Measurements from ENCODE around the gene FNTB.

The FNTB gene

DNA sequence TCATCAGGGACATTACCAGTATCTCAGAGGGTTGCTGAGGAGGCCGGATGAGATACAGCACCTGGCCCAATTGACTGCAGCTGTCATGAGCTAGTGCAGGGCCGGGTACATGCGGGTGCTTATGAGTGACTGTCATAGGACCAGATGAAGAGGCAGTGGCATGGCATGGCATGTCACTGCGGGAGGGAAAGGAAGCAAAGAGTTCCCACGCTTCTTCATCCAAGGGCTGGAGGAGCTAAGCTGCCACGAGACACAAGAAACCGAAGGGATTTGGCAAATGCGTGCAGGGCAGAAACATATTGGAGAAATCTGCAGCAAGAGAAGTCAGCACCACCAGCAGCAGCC is 33.4 kb upstream of the FNTB start:
- no peak for DNase-seq (ENCODE audit: low read depth in 2 of 2)

DNA sequence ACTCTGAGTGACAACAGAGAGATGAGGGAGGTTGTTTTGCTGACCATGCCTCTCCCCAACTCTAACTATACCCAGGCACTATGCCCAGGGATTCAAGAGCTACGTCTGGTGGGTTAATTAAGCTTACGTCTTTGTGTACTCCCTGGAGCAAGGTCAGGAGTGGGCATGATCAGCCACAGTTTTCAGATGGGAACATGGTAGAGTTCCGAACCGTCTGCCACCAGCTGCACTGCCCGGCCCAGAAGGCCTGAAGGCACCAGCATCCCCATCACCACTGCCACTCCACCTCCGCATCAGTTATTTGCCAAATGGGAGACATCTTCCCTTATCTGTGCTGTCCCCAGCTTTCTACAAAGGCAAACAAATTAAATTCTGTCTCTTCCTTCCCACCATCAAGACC is 33.0 kb upstream of the FNTB start:
- DNase-seq (ENCODE audit: low read depth in 2 of 2): no peak

DNA sequence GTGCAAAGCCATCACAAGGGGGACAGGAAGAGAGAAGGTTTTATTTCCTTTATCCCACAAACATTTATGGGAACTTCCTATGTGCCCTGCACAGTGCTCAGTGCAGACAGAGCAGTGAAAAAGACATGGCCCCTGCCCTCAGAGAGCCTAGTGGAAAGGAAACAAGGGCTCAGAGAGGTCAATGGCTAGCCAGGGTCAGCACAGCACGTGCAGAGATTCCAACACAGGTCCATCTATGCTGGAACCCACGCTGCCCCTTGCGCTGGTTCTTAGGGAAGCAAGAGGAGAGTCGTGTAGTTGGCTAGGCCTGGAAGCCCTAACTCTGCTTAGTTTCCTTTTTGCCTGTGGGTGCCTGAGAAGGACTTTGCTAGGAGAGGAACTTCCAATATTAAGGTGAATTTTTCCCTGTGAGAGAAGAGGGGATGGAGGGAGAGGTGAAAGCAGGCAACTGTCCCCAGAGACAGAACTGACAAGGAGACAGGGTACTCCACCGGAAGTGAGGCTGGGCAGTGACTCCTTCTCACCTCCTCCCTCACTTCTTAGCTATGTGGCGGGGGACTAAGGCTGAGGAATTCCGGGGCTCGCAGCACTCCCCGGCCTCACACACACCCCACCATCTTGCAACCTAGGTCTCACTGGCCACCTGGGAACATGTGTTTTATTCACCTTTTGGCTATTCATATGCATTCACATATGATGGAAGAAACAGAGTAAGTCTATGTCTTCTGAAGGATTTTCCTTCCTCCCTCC is 32.0 kb upstream of the FNTB start:
- no peak for DNase-seq (ENCODE audit: low read depth in 2 of 2)

DNA sequence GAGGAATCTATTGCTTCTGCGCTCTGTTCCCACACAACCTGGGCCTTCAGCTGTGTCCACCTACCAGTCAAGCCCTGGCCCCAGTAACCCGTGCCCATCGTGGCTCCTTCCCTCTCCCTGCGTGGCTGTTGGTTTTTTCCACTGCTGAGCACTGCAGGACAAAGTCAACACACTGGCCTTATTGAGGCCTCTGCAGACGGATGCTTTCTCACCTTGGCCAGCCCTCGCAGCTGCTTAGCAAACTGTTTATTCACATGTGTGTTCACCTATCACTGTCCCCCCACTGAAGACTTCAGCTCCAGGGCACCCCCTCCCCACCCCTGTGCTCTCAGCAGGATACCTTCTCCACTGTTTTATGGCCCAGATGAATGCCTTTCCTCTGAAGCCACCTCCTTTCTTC is 31.4 kb upstream of the FNTB start:
- DNase-seq (ENCODE audit: low read depth in 2 of 2): no peak

DNA sequence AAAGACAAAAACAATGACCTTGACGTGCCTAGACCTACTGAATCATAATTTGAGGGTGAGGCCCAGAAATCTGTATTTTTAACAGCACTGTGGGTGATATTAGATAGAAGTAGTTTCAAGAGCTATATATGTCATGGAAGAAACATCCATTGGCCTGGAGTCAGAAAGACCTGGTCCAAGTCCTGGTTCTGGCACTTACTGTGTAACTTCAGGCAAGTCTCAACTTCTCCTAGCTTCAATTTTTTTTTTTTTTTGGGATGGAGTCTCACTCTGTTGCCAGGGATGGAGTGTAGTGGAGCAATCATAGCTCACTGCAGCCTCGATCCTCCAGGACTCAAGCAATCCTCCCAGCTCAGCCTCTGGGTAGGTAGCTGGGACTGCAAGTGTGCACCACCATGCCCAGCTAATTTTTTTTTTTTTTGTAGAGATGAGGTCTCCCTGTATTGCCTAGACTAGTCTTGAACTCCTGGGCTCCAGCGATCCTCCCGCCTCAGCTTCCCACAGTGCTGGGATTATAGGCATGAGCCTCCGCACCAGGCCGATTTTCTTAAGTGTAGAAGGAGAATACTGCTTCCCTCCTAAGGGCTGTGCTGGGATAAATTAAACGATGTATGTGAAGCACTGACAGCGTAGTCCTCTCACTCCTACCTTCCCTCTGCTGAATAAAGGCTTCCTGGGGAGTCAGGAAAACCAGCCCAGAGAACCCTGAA is 29.8 kb upstream of the FNTB start:
- no peak for DNase-seq (ENCODE audit: low read depth in 2 of 2)

DNA sequence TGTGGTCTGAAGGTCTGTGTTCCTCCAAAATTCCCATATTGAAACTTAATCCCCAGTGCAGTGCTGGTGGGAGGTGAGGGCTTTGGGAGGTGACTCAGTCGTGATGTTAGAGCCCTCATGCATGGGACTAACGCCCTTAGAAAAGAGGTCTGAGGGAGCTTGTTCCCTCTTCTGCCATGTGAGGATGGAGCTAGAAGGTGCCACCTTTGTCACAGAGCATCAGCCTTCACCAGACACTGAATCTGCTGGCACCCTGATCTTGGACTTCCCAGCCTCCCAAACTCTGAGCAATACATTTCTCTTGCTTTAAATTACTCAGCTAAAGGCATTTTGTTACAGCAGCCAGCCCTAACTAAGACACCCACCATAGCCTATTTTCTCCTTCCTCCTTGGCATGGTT is 28.5 kb upstream of the FNTB start:
- DNase-seq (ENCODE audit: low read depth in 2 of 2): no peak

DNA sequence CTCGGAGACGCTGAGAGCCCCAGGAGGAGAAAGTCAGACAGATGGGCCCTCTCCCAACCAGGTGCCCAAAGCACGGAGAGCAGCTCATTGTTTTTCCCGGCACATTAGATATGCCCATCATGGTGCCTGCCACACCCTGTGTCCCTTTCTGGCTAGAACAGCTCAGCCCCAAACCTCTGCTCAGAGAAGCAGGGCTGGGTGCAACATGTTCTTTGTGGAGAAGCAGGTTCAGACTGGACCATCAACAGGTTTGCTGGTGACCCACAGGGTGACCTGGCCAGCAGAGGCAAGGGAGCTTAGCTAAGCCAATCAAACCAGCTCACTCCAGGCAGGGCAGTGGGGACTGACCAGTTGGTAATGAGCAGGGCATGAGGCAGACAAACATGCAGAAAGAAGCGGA is 28.0 kb upstream of the FNTB start:
- DNase-seq (ENCODE audit: low read depth in 2 of 2): no peak

DNA sequence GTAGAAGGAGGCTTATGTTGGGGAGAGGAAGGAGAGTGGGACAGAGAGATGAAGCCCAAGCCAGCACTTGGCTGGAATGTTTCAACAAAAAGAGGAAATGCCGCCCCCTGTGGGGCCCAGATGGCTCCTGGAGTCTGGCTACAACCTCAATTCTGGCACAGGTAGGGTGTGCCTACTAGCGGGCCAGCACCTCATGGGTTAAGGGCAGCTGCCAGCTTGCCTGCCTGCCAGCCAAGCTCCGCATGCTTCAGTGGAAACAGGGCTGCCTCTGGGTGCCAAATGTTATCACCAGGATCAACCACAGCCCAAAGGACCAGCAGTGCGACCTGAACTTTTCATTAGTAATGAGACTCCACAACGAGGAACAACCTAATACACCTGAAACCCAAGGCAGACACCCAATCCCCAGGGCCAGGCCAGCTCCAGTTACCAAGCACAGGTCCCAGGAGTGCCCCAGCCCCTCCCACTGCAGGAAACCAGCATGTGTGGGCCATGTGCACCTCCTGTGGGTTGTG is 25.9 kb upstream of the FNTB start:
- DNase-seq (ENCODE audit: low read depth in 2 of 2): no peak

DNA sequence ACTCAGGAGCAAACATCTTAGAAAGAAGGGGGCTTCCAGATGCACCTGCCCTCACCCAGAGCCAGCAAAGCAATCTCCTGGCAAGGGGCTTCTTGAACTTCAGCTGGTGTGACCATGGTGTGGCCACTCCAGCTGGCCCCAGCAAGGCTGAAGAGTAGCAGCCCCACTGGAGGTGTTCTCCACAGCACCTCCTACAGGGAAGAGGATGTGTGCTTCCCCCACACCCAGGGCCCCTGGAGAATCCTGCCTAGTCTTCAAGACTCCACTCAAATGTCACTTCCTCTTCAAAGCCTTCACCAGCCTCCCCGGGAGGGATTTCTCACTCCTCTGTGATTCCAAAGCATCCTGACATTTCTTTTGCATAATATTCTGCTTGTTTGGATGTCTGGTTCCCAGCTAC is 23.1 kb upstream of the FNTB start:
- DNase-seq (ENCODE audit: low read depth in 2 of 2): no peak

DNA sequence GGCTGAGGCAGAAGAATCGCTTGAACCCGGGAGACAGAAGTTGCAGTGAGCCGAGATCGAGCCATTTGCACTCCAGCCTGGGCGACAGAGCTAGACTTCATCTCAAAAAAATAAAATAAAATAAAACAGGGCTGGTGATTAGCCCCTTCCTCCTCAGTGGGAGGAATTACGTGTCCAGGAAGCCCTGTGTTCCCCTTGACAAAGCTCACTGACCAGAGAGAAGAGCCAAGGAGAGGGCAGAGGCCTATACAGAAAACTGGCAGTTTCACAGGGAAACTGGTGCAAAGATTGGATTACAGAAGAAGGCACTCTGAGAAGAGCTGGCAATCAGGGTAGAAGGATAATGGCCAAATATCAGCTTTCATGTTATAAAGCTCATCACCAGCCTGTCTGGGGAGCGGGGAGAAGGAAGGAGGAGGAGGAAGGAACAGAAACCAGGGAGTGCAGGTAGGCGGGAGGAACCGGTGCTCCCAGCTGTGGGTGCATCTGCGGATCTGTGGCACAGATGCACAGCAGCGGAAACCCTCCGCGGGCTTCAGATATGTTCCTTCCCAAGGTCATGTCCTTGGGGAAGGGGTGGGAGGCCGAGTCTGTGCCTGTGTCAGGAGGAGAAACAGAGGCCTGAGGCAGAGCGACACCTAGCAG is 21.2 kb upstream of the FNTB start:
- no peak for DNase-seq (ENCODE audit: low read depth in 2 of 2)

DNA sequence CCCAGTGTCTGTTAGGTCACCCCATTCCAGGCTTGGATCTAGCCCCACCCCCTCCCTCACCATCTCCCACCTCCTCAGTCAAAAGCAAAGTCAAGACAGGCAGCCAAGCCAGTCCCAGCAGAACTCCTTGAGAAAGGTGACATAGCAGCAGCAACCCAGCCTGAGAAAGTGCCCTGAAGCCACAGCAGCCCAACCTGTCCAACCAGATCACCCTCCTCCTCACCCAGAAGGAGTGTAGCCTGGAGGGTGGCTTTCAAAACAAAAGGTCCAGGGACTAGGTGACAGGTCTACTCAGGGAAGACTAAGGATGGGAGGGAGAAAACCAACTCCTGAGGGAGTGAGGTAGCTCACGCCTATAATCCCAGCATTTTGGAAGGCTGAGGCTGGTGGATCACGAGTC is 19.7 kb upstream of the FNTB start:
- DNase-seq (ENCODE audit: low read depth in 2 of 2): no peak

DNA sequence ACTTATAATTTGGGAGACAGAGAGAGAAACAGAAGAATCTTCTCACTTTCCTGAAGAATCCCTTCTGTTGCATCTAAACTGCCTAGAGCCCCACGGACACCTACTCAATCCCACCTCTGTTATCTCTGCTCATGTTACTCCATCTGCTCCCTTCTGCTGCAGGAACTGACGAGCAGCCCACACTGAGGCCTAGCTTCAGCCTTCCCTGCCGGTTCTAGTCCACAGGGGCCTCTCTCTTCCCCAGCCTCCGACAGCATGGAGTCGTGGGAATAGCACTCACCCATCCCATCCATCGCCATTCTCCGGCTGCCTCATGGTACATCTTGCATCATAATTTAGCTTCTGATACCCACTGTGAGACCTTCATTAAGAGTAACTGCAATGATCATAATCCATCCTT is 18.5 kb upstream of the FNTB start:
- no peak for DNase-seq (ENCODE audit: low read depth in 2 of 2)

DNA sequence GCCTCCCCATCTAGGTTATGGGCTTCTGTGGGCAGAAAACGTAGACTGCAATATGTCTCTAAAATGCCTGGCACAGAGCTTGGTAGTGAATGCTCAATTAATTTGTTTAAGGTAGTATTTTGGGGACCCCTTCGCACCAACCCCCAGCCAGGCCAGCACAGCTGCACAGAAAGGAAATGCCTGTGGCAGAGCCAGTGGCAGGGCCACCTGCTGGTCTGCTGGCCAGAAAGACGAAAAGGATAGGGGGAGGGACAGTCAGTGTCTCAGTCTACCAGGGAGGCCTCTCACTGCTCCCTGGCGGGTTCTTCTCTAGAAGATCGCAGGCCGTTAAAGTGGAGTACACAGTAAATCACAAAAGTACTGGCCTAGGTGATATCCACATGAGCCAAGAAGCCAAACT is 18.0 kb upstream of the FNTB start:
- DNase-seq (ENCODE audit: low read depth in 2 of 2): no peak

DNA sequence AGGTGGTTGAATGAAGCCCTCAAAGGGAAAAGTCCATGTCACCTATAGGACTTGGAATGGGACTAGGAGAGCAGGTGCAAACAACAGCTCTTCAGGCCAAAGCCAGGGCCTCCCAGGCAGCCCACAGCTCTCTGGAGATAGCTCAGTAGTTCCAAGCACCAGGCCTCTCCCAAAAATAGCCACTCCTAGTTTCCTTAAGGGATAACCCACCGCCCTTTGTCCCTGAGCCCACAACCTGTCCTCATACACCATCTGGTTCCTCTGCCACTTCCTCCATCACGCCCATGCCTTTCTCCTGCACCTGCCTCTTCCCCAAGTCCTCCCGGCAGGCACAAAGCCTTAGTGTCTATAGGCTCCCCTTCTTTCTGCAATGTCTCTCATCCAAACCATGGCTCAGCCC is 16.7 kb upstream of the FNTB start:
- no peak for DNase-seq (ENCODE audit: low read depth in 2 of 2)

DNA sequence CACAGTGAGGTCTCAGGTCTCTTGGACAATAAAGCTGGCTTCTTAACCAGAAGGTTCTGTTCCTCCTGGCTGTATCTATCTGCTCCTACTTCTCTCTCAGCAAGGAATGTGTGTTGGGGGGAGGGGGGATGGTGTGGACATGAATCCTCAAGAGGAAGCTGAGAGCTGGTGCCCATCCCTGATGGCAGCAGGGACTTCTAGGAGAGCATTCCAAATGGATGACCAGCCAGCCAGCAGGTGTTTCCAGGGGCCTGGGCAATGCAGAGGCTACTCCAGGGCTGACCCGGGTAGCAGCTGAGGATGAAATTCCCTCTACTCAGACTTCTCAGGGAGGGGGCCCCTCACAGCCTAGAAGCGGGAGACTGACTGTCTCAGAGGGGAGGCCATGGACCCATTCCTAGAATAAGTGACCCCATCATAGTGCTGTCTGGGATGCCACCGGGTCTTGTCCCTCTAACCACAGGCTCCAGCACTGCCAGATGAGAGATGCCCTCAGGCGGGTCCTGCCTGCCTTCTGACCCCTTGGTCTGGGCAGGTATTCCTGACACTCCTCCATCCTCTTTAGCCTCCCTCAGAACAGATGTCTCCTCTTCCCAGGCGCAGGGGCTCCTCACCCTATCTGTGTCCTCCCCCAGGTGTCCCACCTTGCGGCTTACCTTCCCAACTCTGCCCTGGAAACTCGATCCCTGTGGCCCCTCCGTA is 15.8 kb upstream of the FNTB start:
- no peak for DNase-seq (ENCODE audit: low read depth in 2 of 2)

DNA sequence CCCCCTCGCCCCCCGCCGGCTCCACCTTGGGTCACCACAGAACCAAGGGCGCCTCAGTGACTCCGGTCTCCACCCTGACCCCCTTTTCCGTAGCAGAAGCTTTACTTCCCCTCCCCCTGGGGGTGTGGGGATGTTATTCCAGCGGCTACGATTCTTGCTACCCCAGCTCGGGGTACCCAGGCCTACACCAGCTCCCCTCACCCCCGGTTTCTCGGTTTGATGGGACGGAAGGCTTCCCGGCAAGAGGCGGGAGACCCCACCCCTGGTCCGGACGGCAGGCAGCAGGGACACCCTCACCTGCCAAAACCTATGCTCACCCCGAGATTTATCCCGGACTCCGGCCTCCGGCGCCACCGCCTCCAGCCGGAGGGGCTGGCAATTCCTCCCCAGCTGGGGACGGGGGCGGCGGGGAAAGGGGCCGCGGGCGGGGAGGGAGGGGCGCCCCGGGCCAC is 15.2 kb upstream of the FNTB start:
- DNase-seq (ENCODE audit: low read depth in 2 of 2): no peak

DNA sequence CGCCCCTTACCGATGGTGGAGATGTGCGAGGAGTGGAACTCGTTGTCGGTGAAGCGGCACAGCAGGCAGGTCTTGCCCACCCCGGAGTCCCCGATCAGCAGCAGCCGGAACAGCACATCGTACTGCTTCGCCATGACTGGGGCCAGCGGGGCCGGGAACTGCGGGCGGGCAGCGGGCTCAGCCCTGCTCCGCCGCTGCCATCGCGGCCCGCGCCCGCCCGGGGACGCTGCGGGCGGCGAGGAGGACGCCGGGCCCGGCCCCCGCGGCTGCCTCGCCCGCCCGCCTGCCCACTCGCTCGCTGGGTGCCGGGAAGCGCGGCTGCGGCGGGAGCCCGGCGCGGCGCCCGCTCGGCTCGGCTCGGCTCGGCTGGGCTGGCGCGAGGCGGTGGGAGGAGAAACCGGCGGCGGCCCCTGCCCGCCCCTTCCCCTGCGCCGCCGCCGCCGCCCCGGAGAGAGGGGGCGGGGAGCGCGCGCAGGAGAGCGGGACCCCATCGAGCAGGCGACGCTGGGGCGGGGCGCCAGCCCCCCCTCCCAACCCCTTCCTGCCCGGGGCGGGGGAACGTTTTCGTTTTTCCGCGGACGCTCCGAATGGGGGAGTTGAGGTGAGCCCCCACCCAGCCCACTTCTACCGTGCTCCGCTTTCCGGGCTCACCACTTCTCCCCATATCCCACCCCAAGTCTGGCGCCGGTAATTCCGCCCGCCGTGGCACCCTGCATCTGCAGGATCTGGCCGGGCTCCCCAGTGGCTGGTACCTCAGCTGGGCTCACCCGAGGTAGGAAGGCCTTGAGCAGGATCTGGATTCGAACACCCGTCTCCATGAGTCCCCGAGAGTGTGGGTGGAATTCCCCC is 14.5 kb upstream of the FNTB start, which contains the start of gene RAB15:
TSS of gene RAB15 (minus strand) at position 394 of the 849 bp plus-strand sequence. CDS start at position 134, 260 bp downstream.
- peak in 1 of 2 donors; percentile 35 for DNase-seq (ENCODE audit: low read depth in 2 of 2)

DNA sequence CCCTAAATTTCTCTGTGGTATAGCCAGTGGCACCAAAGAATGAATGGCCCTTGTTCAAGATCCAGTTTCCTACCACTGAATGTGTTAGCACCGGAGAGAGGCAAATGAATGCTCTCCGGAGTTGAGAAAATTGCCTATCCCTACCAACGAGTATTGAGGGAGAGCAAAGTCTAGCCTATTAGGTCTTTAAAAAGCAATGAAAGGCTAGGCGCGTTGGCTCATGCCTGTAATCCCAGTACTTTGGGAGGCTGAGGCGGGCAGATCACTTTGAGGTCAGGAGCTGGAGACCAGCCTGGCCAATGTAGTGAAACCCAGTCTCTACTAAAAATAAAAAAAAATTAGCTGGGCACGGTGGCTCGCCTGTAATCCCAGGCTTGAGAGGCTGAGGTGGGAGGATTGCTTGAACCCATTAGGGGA is 13.7 kb upstream of the FNTB start:
- DNase-seq (ENCODE audit: low read depth in 2 of 2): no peak

DNA sequence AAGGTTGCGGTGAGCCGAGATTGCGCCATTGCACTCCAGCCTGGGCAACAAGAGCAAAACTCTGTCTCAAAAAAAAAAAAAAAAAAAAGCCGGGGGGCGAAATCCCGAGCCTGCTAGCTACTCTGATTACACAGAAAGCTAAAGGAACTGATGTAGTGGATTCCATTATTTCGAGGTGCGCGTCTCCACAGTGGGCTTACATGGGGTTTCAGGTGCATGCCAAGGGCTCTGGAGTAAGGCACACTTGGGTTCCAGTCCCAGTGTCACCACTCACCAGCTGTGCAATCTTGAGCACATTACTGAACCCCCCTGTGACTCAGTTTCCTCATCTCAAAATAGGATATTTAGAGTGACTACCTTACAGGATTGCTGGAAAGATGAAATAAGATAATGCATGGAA is 12.9 kb upstream of the FNTB start:
- no peak for DNase-seq (ENCODE audit: low read depth in 2 of 2)

DNA sequence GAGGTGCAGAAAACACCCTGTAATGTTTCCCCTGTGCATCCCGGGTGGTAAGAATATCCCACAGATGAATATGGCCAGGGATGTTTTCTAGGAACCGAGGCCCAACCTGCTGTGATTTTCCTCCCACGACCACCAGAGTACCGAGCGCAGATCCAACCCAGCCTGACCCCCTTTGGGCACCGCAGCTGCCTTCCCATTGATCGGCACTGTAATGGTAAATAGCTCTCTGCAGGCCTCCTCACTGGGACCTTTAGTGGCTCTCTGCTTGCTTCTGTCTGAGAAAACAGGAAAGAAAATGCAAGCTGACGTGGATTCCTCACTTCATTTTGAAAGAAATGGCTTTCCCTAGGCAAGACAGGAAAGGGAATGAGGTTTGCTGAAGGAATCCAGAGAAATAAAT is 12.1 kb upstream of the FNTB start:
- DNase-seq (ENCODE audit: low read depth in 2 of 2): no peak

Data from stimulated activated CD8-positive, alpha-beta memory T cell treated with anti-CD3 and anti-CD28 coated beads, Interleukin-7, amount 100 ng/mL, for 4 hours (primary cell).